Measurements from ENCODE around the gene EEF2K. TPM values are rescaled to one million over a fixed set of nuclear protein-coding genes. Genes with fewer than 3 reads are reported as not detected.

The EEF2K gene
- total and polyA plus RNA-seq, 2 of the 13 experiments (the other 11 are each of a cell fraction or from before 2014, with no cell fraction given), result 22.0 to 23.8 TPM

DNA sequence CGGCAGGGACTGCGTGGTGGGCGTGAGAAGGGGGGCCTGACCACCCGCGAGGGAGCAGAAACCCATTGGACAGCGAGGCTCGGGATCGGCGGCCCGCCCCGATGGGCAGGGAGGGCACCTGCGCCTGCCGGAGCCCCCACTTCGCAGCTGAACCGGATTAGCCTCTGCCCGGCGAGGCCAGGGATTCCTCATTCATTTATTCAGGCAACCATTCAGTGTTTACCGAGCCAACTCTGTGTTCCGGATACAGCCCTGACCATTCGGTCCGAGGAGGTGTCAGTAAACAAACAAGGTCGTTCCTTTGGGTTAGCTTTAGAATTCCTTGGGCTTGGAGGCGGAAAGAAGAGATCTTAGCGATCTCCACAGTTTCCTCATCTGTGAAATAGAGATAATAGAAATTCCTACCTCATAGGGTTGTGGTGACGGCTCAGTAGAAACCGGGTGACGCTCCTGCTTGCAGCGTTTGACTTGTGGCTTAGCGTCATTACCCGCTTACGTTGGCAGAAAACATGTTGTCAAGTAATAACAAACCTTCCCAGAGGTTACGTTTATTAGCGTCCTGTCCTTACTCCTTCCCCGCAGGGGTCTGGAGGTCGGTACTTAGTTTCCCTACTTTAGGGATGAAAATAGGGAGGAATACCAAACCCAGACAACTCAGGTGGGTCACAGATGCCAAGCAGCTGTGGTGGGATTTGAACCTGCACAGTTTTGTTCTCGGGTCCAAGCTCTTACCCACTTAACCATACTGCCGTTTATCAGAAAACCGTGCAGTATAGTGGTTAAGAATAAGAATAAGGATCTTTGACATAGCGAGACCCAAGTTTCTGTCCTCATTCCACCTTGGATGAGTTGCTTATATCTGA, 92.0 kb downstream of the EEF2K start (continued):
- TF ChIP-seq ZBTB8A (CRISPR knock-in tag; IDR thresholded peaks at IDR 0.05; ENCODE audit: borderline replicate concordance, low read depth) (no peak), ZNF572 (CRISPR knock-in tag; IDR thresholded peaks at IDR 0.05) (0 out of 2 replicates have a peak, but pooled peaks have one; percentile 57), ZNF878 (CRISPR knock-in tag; IDR thresholded peaks at IDR 0.05) (no peak), HDAC6 (IDR thresholded peaks at IDR 0.05; ENCODE audit: low read depth, low read length) (no peak), ZNF605 (CRISPR knock-in tag; IDR thresholded peaks at IDR 0.05) (peak; percentile 4; the same call in 1 of the 2 replicates), ZNF264 (CRISPR knock-in tag; IDR thresholded peaks at IDR 0.05) (no peak; the same call in none of the 2 replicates), ARNT (IDR thresholded peaks at IDR 0.05) (no peak), ELF1 (CRISPR knock-in tag; IDR thresholded peaks at IDR 0.05) (no peak; the same call in 1 of the 2 replicates), ZNF292 (CRISPR knock-in tag; IDR thresholded peaks at IDR 0.05; ENCODE audit: borderline replicate concordance, low read depth) (peak; percentile 59; the same call in 1 of the 2 replicates), SRSF9 (IDR thresholded peaks at IDR 0.05; ENCODE audit: borderline replicate concordance, insufficient read depth, low read depth, low read length, poor library complexity, severe bottlenecking) (no peak), ZKSCAN8 (CRISPR knock-in tag; IDR thresholded peaks at IDR 0.05; ENCODE audit: borderline replicate concordance) (peak; percentile 9), PPARG (CRISPR knock-in tag; conservative IDR thresholded peaks at IDR 0.05) (peak; percentile 61; the same call in 1 of the 2 replicates)
- TF ChIP-seq, protein P1, sequence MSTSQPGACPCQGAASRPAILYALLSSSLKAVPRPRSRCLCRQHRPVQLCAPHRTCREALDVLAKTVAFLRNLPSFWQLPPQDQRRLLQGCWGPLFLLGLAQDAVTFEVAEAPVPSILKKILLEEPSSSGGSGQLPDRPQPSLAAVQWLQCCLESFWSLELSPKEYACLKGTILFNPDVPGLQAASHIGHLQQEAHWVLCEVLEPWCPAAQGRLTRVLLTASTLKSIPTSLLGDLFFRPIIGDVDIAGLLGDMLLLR (CRISPR knock-in tag; IDR thresholded peaks at IDR 0.05), result no peak
- TF ChIP-seq, protein P2, sequence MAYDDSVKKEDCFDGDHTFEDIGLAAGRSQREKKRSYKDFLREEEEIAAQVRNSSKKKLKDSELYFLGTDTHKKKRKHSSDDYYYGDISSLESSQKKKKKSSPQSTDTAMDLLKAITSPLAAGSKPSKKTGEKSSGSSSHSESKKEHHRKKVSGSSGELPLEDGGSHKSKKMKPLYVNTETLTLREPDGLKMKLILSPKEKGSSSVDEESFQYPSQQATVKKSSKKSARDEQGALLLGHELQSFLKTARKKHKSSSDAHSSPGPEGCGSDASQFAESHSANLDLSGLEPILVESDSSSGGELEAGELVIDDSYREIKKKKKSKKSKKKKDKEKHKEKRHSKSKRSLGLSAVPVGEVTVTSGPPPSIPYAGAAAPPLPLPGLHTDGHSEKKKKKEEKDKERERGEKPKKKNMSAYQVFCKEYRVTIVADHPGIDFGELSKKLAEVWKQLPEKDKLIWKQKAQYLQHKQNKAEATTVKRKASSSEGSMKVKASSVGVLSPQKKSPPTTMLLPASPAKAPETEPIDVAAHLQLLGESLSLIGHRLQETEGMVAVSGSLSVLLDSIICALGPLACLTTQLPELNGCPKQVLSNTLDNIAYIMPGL (CRISPR knock-in tag; IDR thresholded peaks at IDR 0.05; ENCODE audit: borderline replicate concordance in 1 of 2, low read depth in 1 of 2), result peak in 1 of 2 experiments; percentile 99; a peak in 2 of 4 replicates
- TF ChIP-seq, protein P3, sequence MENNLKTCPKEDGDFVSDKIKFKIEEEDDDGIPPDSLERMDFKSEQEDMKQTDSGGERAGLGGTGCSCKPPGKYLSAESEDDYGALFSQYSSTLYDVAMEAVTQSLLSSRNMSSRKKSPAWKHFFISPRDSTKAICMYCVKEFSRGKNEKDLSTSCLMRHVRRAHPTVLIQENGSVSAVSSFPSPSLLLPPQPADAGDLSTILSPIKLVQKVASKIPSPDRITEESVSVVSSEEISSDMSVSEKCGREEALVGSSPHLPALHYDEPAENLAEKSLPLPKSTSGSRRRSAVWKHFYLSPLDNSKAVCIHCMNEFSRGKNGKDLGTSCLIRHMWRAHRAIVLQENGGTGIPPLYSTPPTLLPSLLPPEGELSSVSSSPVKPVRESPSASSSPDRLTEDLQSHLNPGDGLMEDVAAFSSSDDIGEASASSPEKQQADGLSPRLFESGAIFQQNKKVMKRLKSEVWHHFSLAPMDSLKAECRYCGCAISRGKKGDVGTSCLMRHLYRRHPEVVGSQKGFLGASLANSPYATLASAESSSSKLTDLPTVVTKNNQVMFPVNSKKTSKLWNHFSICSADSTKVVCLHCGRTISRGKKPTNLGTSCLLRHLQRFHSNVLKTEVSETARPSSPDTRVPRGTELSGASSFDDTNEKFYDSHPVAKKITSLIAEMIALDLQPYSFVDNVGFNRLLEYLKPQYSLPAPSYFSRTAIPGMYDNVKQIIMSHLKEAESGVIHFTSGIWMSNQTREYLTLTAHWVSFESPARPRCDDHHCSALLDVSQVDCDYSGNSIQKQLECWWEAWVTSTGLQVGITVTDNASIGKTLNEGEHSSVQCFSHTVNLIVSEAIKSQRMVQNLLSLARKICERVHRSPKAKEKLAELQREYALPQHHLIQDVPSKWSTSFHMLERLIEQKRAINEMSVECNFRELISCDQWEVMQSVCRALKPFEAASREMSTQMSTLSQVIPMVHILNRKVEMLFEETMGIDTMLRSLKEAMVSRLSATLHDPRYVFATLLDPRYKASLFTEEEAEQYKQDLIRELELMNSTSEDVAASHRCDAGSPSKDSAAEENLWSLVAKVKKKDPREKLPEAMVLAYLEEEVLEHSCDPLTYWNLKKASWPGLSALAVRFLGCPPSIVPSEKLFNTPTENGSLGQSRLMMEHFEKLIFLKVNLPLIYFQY (CRISPR knock-in tag; IDR thresholded peaks at IDR 0.05; ENCODE audit: borderline replicate concordance), result peak; percentile 85; the same call in 1 of the 2 replicates
- TF ChIP-seq, protein P4, sequence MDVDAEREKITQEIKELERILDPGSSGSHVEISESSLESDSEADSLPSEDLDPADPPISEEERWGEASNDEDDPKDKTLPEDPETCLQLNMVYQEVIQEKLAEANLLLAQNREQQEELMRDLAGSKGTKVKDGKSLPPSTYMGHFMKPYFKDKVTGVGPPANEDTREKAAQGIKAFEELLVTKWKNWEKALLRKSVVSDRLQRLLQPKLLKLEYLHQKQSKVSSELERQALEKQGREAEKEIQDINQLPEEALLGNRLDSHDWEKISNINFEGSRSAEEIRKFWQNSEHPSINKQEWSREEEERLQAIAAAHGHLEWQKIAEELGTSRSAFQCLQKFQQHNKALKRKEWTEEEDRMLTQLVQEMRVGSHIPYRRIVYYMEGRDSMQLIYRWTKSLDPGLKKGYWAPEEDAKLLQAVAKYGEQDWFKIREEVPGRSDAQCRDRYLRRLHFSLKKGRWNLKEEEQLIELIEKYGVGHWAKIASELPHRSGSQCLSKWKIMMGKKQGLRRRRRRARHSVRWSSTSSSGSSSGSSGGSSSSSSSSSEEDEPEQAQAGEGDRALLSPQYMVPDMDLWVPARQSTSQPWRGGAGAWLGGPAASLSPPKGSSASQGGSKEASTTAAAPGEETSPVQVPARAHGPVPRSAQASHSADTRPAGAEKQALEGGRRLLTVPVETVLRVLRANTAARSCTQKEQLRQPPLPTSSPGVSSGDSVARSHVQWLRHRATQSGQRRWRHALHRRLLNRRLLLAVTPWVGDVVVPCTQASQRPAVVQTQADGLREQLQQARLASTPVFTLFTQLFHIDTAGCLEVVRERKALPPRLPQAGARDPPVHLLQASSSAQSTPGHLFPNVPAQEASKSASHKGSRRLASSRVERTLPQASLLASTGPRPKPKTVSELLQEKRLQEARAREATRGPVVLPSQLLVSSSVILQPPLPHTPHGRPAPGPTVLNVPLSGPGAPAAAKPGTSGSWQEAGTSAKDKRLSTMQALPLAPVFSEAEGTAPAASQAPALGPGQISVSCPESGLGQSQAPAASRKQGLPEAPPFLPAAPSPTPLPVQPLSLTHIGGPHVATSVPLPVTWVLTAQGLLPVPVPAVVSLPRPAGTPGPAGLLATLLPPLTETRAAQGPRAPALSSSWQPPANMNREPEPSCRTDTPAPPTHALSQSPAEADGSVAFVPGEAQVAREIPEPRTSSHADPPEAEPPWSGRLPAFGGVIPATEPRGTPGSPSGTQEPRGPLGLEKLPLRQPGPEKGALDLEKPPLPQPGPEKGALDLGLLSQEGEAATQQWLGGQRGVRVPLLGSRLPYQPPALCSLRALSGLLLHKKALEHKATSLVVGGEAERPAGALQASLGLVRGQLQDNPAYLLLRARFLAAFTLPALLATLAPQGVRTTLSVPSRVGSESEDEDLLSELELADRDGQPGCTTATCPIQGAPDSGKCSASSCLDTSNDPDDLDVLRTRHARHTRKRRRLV (CRISPR knock-in tag; IDR thresholded peaks at IDR 0.05), result no peak

All from HepG2 (cell line).